SK-N-SH (cell line): ENCODE measurements around the gene KCND3. TPM values are rescaled to one million over a fixed set of nuclear protein-coding genes. Genes with fewer than 3 reads are reported as not detected.

Experiments used
- CTCF ChIA-PET: fragments of 300-600, 350-600 bp; formaldehyde crosslinking; extraction: SDS; loops from one replicate; lab custom pipeline; 2021; lab: Yijun Ruan, JAX
- POLR2A ChIA-PET: fragments of 350-600 bp; sonication (Branson Sonifier 250); formaldehyde crosslinking; extraction: SDS; loops from one replicate; lab custom pipeline; 2020; ENCODE audit warnings: antibody characterized with exemption, inconsistent platforms; lab: Yijun Ruan, JAX
- DNase-seq: peaks from one replicate; pipeline ENCODE4 v3.0.0; 2012
- H2AFZ ChIP-seq: fragments of 200-600 bp; sonication (generic); 2 replicates; pipeline ENCODE4 v1.8.1; 2016; ENCODE audit warnings: antibody characterized with exemption, mild to moderate bottlenecking, low read depth
- H3F3A ChIP-seq: fragments of 200-600 bp; sonication (generic); replicated peaks from 2 replicates; pipeline ENCODE3; 2016; ENCODE audit warnings: antibody characterized with exemption, mild to moderate bottlenecking; ENCODE audit not compliant: insufficient read depth
- H3K27ac ChIP-seq, 2 experiments: fragments of 200-500 bp in 1 of 2; fragments of 200-600 bp in 1 of 2; sonication (Bioruptor generic) in 1 of 2; sonication (generic), shearing (Covaris generic) in 1 of 2; 2 replicates each; pipeline versions ENCODE4 v1.5.1 to v1.6.1; 2014 to 2016; ENCODE audit warnings: low read depth in 2 of 2, inconsistent platforms in 1 of 2, low read length in 1 of 2, mild to moderate bottlenecking in 1 of 2, mixed read lengths in 1 of 2
- H3K27me3 ChIP-seq: fragments of 200-600 bp; sonication (generic), shearing (Covaris generic); 2 replicates; pipeline ENCODE4 v1.6.1; 2016; ENCODE audit warnings: mixed run types; ENCODE audit not compliant: insufficient read depth
- H3K36me3 ChIP-seq, 2 experiments: fragments of 200-500 bp in 1 of 2; fragments of 200-600 bp in 1 of 2; sonication (Bioruptor generic) in 1 of 2; sonication (generic) in 1 of 2; replicated peaks in 1 of 2; 2 replicates each; pipeline versions ENCODE3 to v1.5.1; 2014 to 2016; ENCODE audit warnings: low read length in 1 of 2, mild to moderate bottlenecking in 1 of 2; ENCODE audit not compliant: insufficient read depth in 2 of 2, control insufficient read depth in 1 of 2
- H3K4me1 ChIP-seq, 2 experiments: fragments of 200-500 bp in 1 of 2; fragments of 200-600 bp in 1 of 2; sonication (Bioruptor generic) in 1 of 2; sonication (generic), shearing (Covaris generic) in 1 of 2; 2 replicates each; pipeline versions ENCODE4 v1.5.1 to v1.6.1; 2014 to 2016; ENCODE audit warnings: low read depth in 1 of 2, low read length in 1 of 2, mixed run types in 1 of 2; ENCODE audit not compliant: insufficient read depth in 2 of 2, control insufficient read depth in 1 of 2
- H3K4me2 ChIP-seq: fragments of 200-600 bp; sonication (generic), shearing (Covaris generic); 2 replicates; pipeline ENCODE4 v1.6.1; 2017; ENCODE audit warnings: mixed run types
- H3K4me3 ChIP-seq, 2 experiments: fragments of 200-500 bp in 1 of 2; fragments of 200-600 bp in 1 of 2; sonication (Bioruptor generic) in 1 of 2; sonication (generic), shearing (Covaris generic) in 1 of 2; 2 replicates each; pipeline versions ENCODE4 v1.5.1 to v1.8.1; 2014 to 2016; ENCODE audit warnings: low read depth in 2 of 2, inconsistent platforms in 1 of 2, low read length in 1 of 2, mild to moderate bottlenecking in 1 of 2, mixed read lengths in 1 of 2, moderate library complexity in 1 of 2
- H3K79me2 ChIP-seq: fragments of 200-600 bp; sonication (generic); 2 replicates; pipeline ENCODE4 v1.8.1; 2017; ENCODE audit warnings: mild to moderate bottlenecking; ENCODE audit not compliant: insufficient read depth
- H3K9ac ChIP-seq: fragments of 200-600 bp; sonication (generic); 2 replicates; pipeline ENCODE4 v1.6.1; 2017; ENCODE audit warnings: mixed run types
- H3K9me2 ChIP-seq: fragments of 200-600 bp; sonication (generic); 2 replicates; pipeline ENCODE4 v1.6.1; 2017; ENCODE audit warnings: mixed run types
- H3K9me3 ChIP-seq: fragments of 200-600 bp; sonication (generic); 2 replicates; pipeline ENCODE4 v1.6.1; 2017; ENCODE audit warnings: mixed run types, mild to moderate bottlenecking, moderate library complexity
- H4K20me1 ChIP-seq: fragments of 200-600 bp; sonication (generic); 2 replicates; pipeline ENCODE4 v1.6.1; 2017; ENCODE audit warnings: mild to moderate bottlenecking, mixed run types; ENCODE audit not compliant: insufficient read depth
- ELF1 ChIP-seq: IDR thresholded peaks from 2 replicates; pipeline ENCODE4 v1.4.0; 2012
- EP300 ChIP-seq, 2 experiments: IDR thresholded peaks; 2 replicates each; pipeline versions ENCODE4 v1.4.0 to v1.6.1; 2012; ENCODE audit warnings: borderline replicate concordance in 1 of 2, low read depth in 1 of 2, low read length in 1 of 2
- IRF3 ChIP-seq: fragments of 150-350 bp; IDR thresholded peaks from 2 replicates; pipeline ENCODE4 v1.6.1; 2016; ENCODE audit warnings: mild to moderate bottlenecking, low read depth, low read length
- MAX ChIP-seq: IDR thresholded peaks from 2 replicates; pipeline ENCODE4 v1.4.0; 2012; ENCODE audit warnings: low read depth
- NRF1 ChIP-seq: IDR thresholded peaks from 2 replicates; pipeline ENCODE4 v1.6.1; 2012; ENCODE audit warnings: low read depth, mild to moderate bottlenecking, low read length
- RAD21 ChIP-seq: IDR thresholded peaks from 2 replicates; pipeline ENCODE4 v1.6.1; 2012; ENCODE audit warnings: mild to moderate bottlenecking, low read length
- REST ChIP-seq: IDR thresholded peaks from 2 replicates; pipeline ENCODE4 v1.6.1; 2012; ENCODE audit warnings: mild to moderate bottlenecking, low read depth, low read length, moderate library complexity
- RXRA ChIP-seq: IDR thresholded peaks from 2 replicates; pipeline ENCODE4 v1.4.0; 2012; ENCODE audit warnings: low read depth, mild to moderate bottlenecking, borderline replicate concordance
- SMC3 ChIP-seq: IDR thresholded peaks from 2 replicates; pipeline ENCODE4 v1.6.1; 2012; ENCODE audit warnings: low read depth, low read length, improper control_type of control experiment
- TCF12 ChIP-seq: IDR thresholded peaks from 2 replicates; pipeline ENCODE4 v1.4.0; 2012
- TEAD4 ChIP-seq: IDR thresholded peaks from 2 replicates; pipeline ENCODE4 v1.4.0; 2012; ENCODE audit warnings: mild to moderate bottlenecking, borderline replicate concordance; ENCODE audit not compliant: insufficient read depth
- USF1 ChIP-seq: IDR thresholded peaks from 2 replicates; pipeline ENCODE4 v1.4.0; 2012; ENCODE audit warnings: low read depth, borderline replicate concordance
- USF2 ChIP-seq: fragments of 150-350 bp; IDR thresholded peaks from 2 replicates; pipeline ENCODE4 v1.6.1; 2017; ENCODE audit warnings: antibody characterized with exemption, low read length, low read depth, borderline replicate concordance
- ZBTB33 ChIP-seq: IDR thresholded peaks from 2 replicates; pipeline ENCODE4 v1.4.0; 2012; ENCODE audit warnings: low read depth, borderline replicate concordance
- WGBS: methylation state at CpG from one replicate; pipeline ENCODE4 v1.1.6; 2017; ENCODE audit warnings: low lambda C conversion rate; 5-methylcytosine and 5-hydroxymethylcytosine counted together
- polyA plus RNA-seq, 3 experiments: library from polyadenylated mRNA; depleted of rRNA; stranded (reverse); fragments of >200 nt; gene quantifications; 2 replicates each; pipeline ENCODE4 v1.2.3, GENCODE V29; 2012

Gene KCND3
- polyA plus RNA-seq, 1 of the 3 experiments (the other 2 are of a cell fraction) = not detected

- no peak for TF ChIP-seq IRF3
- no peak for TF ChIP-seq USF2
- no peak for TF ChIP-seq REST
These were observed 17.1 kb upstream of the KCND3 start (continued) for GRCh38 chr1:112006416-112007025.

GRCh38 chr1:112004076-112004475 is 14.6 kb upstream of the KCND3 start:
- no peaks in the 10 kb centered on the region for H3K27me3 ChIP-seq
- no peak overlapping the region for H3K4me3 ChIP-seq
- CTCF ChIA-PET = no interaction called here
- H3K4me2 ChIP-seq = no peak overlapping the region
- H3K36me3 ChIP-seq = no peaks in the 10 kb centered on the region
- no peaks in the 10 kb centered on the region for H3F3A ChIP-seq
- 21% methylated on average over 2 of the region's 2 CpGs for WGBS
- H4K20me1 ChIP-seq = no peaks in the 10 kb centered on the region
- no peaks in the 10 kb centered on the region for H3K79me2 ChIP-seq
- no peak overlapping the region for H3K9ac ChIP-seq
- no peak for DNase-seq
- POLR2A ChIA-PET = no interaction called here
- no peak overlapping the region for H2AFZ ChIP-seq
- no peaks in the 10 kb centered on the region for H3K9me2 ChIP-seq
- no peaks in the 10 kb centered on the region for H3K4me1 ChIP-seq
- H3K27ac ChIP-seq = no peak overlapping the region
- no peaks in the 10 kb centered on the region for H3K9me3 ChIP-seq
- TF ChIP-seq ZBTB33 (no peak), USF1 (no peak), TCF12 (no peak), REST (no peak), NRF1 (no peak), TEAD4 (no peak), RAD21 (no peak), SMC3 (no peak), RXRA (no peak), EP300 (IDR thresholded peaks at IDR 0.05; ENCODE audit: borderline replicate concordance in 1 of 2, low read depth in 1 of 2, low read length in 1 of 2) (no peak), USF2 (no peak), ELF1 (no peak), MAX (no peak)
